Ascending aorta (tissue), 2 donors: ENCODE results near the gene EDIL3. TPM values are rescaled to one million over a fixed set of nuclear protein-coding genes. Genes with fewer than 3 reads are reported as not detected.

ENCODE experiments used
- DNase-seq, 2 donors: peaks; one replicate each; pipeline ENCODE4 v3.0.0-alpha.2; 2019; ENCODE audit warnings: low spot score in 2 of 2
- H3K27ac ChIP-seq, 2 donors: fragments of 200-600 bp; sonication (generic); one replicate each; pipeline ENCODE4 v1.5.1; 2016 to 2017; ENCODE audit warnings: mild to moderate bottlenecking in 1 of 2
- H3K27me3 ChIP-seq: fragments of 200-600 bp; sonication (generic); one replicate; pipeline ENCODE4 v1.5.1; 2017
- H3K36me3 ChIP-seq, 2 donors: fragments of 200-600 bp; sonication (generic); one replicate each; pipeline ENCODE4 v1.5.1; 2016
- H3K4me1 ChIP-seq, 2 donors: fragments of 200-600 bp; sonication (generic); one replicate each; pipeline ENCODE4 v1.5.1; 2016 to 2017; ENCODE audit warnings: mild to moderate bottlenecking in 1 of 2
- H3K4me3 ChIP-seq, 2 donors: fragments of 200-600 bp; sonication (generic); one replicate each; pipeline ENCODE4 v1.5.1; 2016 to 2017; ENCODE audit warnings: mild to moderate bottlenecking in 1 of 2
- H3K9me3 ChIP-seq, 2 donors: fragments of 200-600 bp; sonication (generic); one replicate each; pipeline ENCODE4 v1.5.1; 2016
- intact Hi-C: fragments of 100-400 bp; cut with DNase I; formaldehyde crosslinking; loops from one replicate; pipeline ENCODE4 v1.15.1; 2023
- total RNA-seq: library from RNA; depleted of rRNA; stranded (reverse); fragments of >200 nt; gene quantifications from one replicate; pipeline ENCODE4 v1.1.0, GENCODE V29; 2016
- TF ChIP-seq, protein P1 (sequence below), 3 experiments: fragments of 200-600 bp in 2 of 3; fragments of 450-650 bp in 1 of 3; sonication (generic) in 2 of 3; IDR thresholded peaks; one replicate each; pipeline ENCODE4 v1.5.1; 2016 to 2019; ENCODE audit warnings: antibody characterized with exemption in 3 of 3, mild to moderate bottlenecking in 1 of 3, moderate library complexity in 1 of 3

The EDIL3 gene
- 68.1 TPM for total RNA-seq

- H3K27me3 ChIP-seq, result no peaks in the 10 kb centered on the region
- H3K4me1 ChIP-seq, result peaks cover 0 to 4% of the 10 kb centered on the region in 2 donors
- peak within 1 kb of the TSS; percentile 60 to 88 for H3K4me3 ChIP-seq
- intact Hi-C loops, result loop anchor here (5.0 to 10.0 kb wide), 4 partner anchors 108 to 830 kb away; partner anchors contain the start of gene HAPLN1
- TF ChIP-seq, protein P1, sequence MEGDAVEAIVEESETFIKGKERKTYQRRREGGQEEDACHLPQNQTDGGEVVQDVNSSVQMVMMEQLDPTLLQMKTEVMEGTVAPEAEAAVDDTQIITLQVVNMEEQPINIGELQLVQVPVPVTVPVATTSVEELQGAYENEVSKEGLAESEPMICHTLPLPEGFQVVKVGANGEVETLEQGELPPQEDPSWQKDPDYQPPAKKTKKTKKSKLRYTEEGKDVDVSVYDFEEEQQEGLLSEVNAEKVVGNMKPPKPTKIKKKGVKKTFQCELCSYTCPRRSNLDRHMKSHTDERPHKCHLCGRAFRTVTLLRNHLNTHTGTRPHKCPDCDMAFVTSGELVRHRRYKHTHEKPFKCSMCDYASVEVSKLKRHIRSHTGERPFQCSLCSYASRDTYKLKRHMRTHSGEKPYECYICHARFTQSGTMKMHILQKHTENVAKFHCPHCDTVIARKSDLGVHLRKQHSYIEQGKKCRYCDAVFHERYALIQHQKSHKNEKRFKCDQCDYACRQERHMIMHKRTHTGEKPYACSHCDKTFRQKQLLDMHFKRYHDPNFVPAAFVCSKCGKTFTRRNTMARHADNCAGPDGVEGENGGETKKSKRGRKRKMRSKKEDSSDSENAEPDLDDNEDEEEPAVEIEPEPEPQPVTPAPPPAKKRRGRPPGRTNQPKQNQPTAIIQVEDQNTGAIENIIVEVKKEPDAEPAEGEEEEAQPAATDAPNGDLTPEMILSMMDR (IDR thresholded peaks at IDR 0.05), result no peak
- no peaks in the 10 kb centered on the region for H3K9me3 ChIP-seq
- peak within 1 kb of the TSS; percentile 90 to 94 for H3K27ac ChIP-seq
- peak in 1 of 2 donors; percentile 72 for DNase-seq
- no peaks in the 10 kb centered on the region for H3K36me3 ChIP-seq
Measured at GRCh38 chr5:84384604-84385575, at the start of gene EDIL3. TSS of gene EDIL3 (minus strand) at chr5:84384880. CDS start at chr5:84384374, 506 bp downstream.

DNA sequence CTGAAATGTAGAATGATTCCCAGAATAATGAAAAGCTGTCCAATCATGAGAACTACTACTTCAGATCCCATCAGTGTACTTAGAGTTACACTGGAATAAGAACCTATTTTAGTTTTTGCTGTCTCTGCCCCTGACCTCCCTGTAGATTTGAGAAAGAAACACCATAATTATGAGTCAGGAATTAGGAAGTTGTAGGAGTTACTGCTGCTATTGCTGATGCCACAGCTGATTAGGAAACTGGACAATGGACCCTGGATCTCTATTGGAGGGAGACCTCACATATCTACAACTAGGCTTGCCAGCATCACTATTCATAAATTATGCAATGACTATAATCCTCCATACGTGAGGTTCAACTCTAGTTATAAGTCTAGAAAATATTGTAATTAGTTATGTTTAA, 48.8 kb upstream of the EDIL3 start:
- no peak overlapping the region for H3K27ac ChIP-seq
- H3K27me3 ChIP-seq, result no peaks in the 10 kb centered on the region
- no peak overlapping the region for H3K4me3 ChIP-seq
- H3K36me3 ChIP-seq, result no peaks in the 10 kb centered on the region
- TF ChIP-seq, protein P1 (IDR thresholded peaks at IDR 0.05), result no peak
- no peaks in the 10 kb centered on the region for H3K9me3 ChIP-seq
- no peaks in the 10 kb centered on the region for H3K4me1 ChIP-seq
- no peak for DNase-seq
- intact Hi-C loops, result no loop called here

GRCh38 chr5:84430863-84431663, 46.4 kb upstream of the EDIL3 start:
- H3K9me3 ChIP-seq, result peaks cover 0 to 7% of the 10 kb centered on the region in 2 donors
- DNase-seq, result no peak
- no peaks in the 10 kb centered on the region for H3K36me3 ChIP-seq
- H3K4me1 ChIP-seq, result no peaks in the 10 kb centered on the region
- H3K4me3 ChIP-seq, result no peak overlapping the region
- TF ChIP-seq, protein P1 (IDR thresholded peaks at IDR 0.05), result no peak
- H3K27me3 ChIP-seq, result no peaks in the 10 kb centered on the region
- no peak overlapping the region for H3K27ac ChIP-seq
- intact Hi-C loops, result no loop called here

DNA sequence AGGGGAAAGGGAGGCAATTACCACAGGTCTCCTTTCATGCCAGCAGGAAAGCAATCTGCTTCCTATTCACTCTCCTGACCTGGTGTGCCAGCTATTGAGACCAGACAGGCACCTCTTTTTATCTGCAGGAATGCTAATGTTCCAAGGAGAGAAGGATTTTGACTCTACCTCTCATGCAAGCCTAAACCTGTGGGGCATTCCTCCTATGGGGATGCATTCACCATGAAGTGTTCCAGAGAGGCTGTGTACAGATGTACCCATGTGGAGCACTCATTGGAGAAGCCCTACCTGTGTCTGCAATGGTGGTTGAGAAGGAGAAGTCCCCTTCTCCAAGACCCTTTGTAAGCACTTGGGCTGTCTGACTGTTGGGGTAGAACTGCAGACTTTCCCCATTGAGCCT, 45.4 kb upstream of the EDIL3 start:
- no peak overlapping the region for H3K4me3 ChIP-seq
- no peaks in the 10 kb centered on the region for H3K36me3 ChIP-seq
- intact Hi-C loops, result no loop called here
- H3K4me1 ChIP-seq, result no peaks in the 10 kb centered on the region
- no peak overlapping the region for H3K27ac ChIP-seq
- peaks cover 0 to 7% of the 10 kb centered on the region in 2 donors for H3K9me3 ChIP-seq
- TF ChIP-seq, protein P1 (IDR thresholded peaks at IDR 0.05), result no peak
- no peaks in the 10 kb centered on the region for H3K27me3 ChIP-seq
- no peak for DNase-seq

GRCh38 chr5:84425365-84425881, 40.7 kb upstream of the EDIL3 start:
- H3K4me1 ChIP-seq, result no peaks in the 10 kb centered on the region
- peaks cover 0 to 7% of the 10 kb centered on the region in 2 donors for H3K9me3 ChIP-seq
- intact Hi-C loops, result no loop called here
- no peak for DNase-seq
- H3K27ac ChIP-seq, result no peak overlapping the region
- TF ChIP-seq, protein P1 (IDR thresholded peaks at IDR 0.05), result no peak
- H3K36me3 ChIP-seq, result no peaks in the 10 kb centered on the region
- no peak overlapping the region for H3K4me3 ChIP-seq
- no peaks in the 10 kb centered on the region for H3K27me3 ChIP-seq
